ENCODE results near the gene GNB5.

- no peak for TF ChIP-seq CTCF (IDR thresholded peaks at IDR 0.05; ENCODE audit: low read length)
- no peak for TF ChIP-seq EZH2phosphoT487 (IDR thresholded peaks at IDR 0.05; ENCODE audit: low read length)
- no peak for TF ChIP-seq EZH2 (optimal IDR thresholded peaks at IDR 0.05; ENCODE audit: low read depth, low read length)
Measured at GRCh38 chr15:52162260-52162659, 28.9 kb downstream of the GNB5 start.
